HepG2 (cell line): ENCODE measurements around the gene GINM1. TPM values are rescaled to one million over a fixed set of nuclear protein-coding genes. Genes with fewer than 3 reads are reported as not detected.
A peak's percentile ranks its signal among the peaks of the same experiment; 100 is the strongest.

Experiments used
- EED ChIP-seq: sonication (generic); formaldehyde crosslinking; IDR thresholded peaks from 2 replicates; pipeline ENCODE4 v1.5.0; 2020; ENCODE audit warnings: mild to moderate bottlenecking, missing genetic modification reagents
- GFI1 ChIP-seq: sonication (generic); formaldehyde crosslinking; IDR thresholded peaks from 2 replicates; pipeline ENCODE4 v1.5.0; 2020; ENCODE audit warnings: missing genetic modification reagents, mild to moderate bottlenecking, borderline replicate concordance
- KLF12 ChIP-seq: sonication (generic); formaldehyde crosslinking; IDR thresholded peaks from 2 replicates; pipeline ENCODE4 v1.4.0; 2020; ENCODE audit warnings: missing genetic modification reagents, borderline replicate concordance
- PRPF4 ChIP-seq: fragments of 200-400 bp; formaldehyde crosslinking; IDR thresholded peaks from 2 replicates; pipeline ENCODE4 v1.6.1; 2016; ENCODE audit warnings: low read length, low read depth; ENCODE audit not compliant: poor library complexity, severe bottlenecking
- RAD21 ChIP-seq: fragments of 450-650 bp; formaldehyde crosslinking; IDR thresholded peaks from 2 replicates; pipeline ENCODE4 v1.5.0; 2020; ENCODE audit warnings: mild to moderate bottlenecking
- RARG ChIP-seq: sonication (generic); formaldehyde crosslinking; IDR thresholded peaks from 2 replicates; pipeline ENCODE4 v1.4.0; 2020; ENCODE audit warnings: low read depth, mild to moderate bottlenecking, missing genetic modification reagents
- RCOR2 ChIP-seq: IDR thresholded peaks from 2 replicates; pipeline ENCODE4 v1.6.1; 2016; ENCODE audit warnings: missing biosample characterization, missing genetic modification reagents
- REPIN1 ChIP-seq: sonication (generic); formaldehyde crosslinking; IDR thresholded peaks from 2 replicates; pipeline ENCODE4 v1.8.0; 2022; ENCODE audit warnings: missing genetic modification reagents, low read depth, mild to moderate bottlenecking, borderline replicate concordance
- RNF2 ChIP-seq: fragments of 450-650 bp; conservative IDR thresholded peaks from 2 replicates; pipeline ENCODE4 v1.6.1; 2016; ENCODE audit warnings: low read depth
- SALL2 ChIP-seq: sonication (generic); formaldehyde crosslinking; IDR thresholded peaks from 2 replicates; pipeline ENCODE4 v1.8.1; 2023; ENCODE audit warnings: mild to moderate bottlenecking, missing genetic modification reagents, inconsistent platforms
- SIX1 ChIP-seq: sonication (generic); formaldehyde crosslinking; IDR thresholded peaks from 2 replicates; pipeline ENCODE4 v1.4.0; 2020; ENCODE audit warnings: missing genetic modification reagents, borderline replicate concordance
- SRY ChIP-seq: sonication (generic); formaldehyde crosslinking; IDR thresholded peaks from 2 replicates; pipeline ENCODE4 v1.8.0; 2022; ENCODE audit warnings: mild to moderate bottlenecking, missing genetic modification reagents
- ZHX1 ChIP-seq: sonication (generic); formaldehyde crosslinking; IDR thresholded peaks from 2 replicates; pipeline ENCODE4 v1.8.1; 2022; ENCODE audit warnings: low read depth, mild to moderate bottlenecking, missing genetic modification reagents
- ZNF17 ChIP-seq: sonication (generic); formaldehyde crosslinking; IDR thresholded peaks from 2 replicates; pipeline ENCODE4 v1.5.0; 2020; ENCODE audit warnings: mild to moderate bottlenecking, missing genetic modification reagents
- ZNF30 ChIP-seq: sonication (generic); formaldehyde crosslinking; IDR thresholded peaks from 2 replicates; pipeline ENCODE4 v1.5.0; 2020; ENCODE audit warnings: mild to moderate bottlenecking, missing genetic modification reagents
- ZNF333 ChIP-seq: sonication (generic); formaldehyde crosslinking; IDR thresholded peaks from 2 replicates; pipeline ENCODE4 v1.4.0; 2020; ENCODE audit warnings: mild to moderate bottlenecking, missing genetic modification reagents, borderline replicate concordance
- ZNF337 ChIP-seq: sonication (generic); formaldehyde crosslinking; IDR thresholded peaks from 2 replicates; pipeline ENCODE4 v1.5.1; 2020; ENCODE audit warnings: missing genetic modification reagents, low read depth, mild to moderate bottlenecking, borderline replicate concordance
- ZNF44 ChIP-seq: sonication (generic); formaldehyde crosslinking; IDR thresholded peaks from 2 replicates; pipeline ENCODE4 v1.5.1; 2020; ENCODE audit warnings: mild to moderate bottlenecking, missing genetic modification reagents
- ZNF441 ChIP-seq: sonication (generic); formaldehyde crosslinking; IDR thresholded peaks from 2 replicates; pipeline ENCODE4 v1.7.0; 2021; ENCODE audit warnings: missing genetic modification reagents, borderline replicate concordance
- ZNF558 ChIP-seq: sonication (generic); formaldehyde crosslinking; IDR thresholded peaks from 2 replicates; pipeline ENCODE4 v1.9.0; 2022; ENCODE audit warnings: mild to moderate bottlenecking, missing genetic modification reagents, borderline replicate concordance
- ZNF678 ChIP-seq: sonication (generic); formaldehyde crosslinking; IDR thresholded peaks from 2 replicates; pipeline ENCODE4 v1.4.0; 2020; ENCODE audit warnings: mild to moderate bottlenecking, missing genetic modification reagents
- ZNF740 ChIP-seq: sonication (generic); formaldehyde crosslinking; IDR thresholded peaks from 2 replicates; pipeline ENCODE4 v1.4.0; 2020; ENCODE audit warnings: missing genetic modification reagents
- ZNF746 ChIP-seq: sonication (generic); formaldehyde crosslinking; IDR thresholded peaks from 2 replicates; pipeline ENCODE4 v1.8.0; 2022; ENCODE audit warnings: mild to moderate bottlenecking, missing genetic modification reagents
- ZNF75D ChIP-seq: sonication (generic); formaldehyde crosslinking; IDR thresholded peaks from 2 replicates; pipeline ENCODE4 v1.8.1; 2023; ENCODE audit warnings: missing genetic modification reagents, mild to moderate bottlenecking, borderline replicate concordance
- polyA plus RNA-seq, 8 experiments: library from polyadenylated mRNA; depleted of rRNA in 3 of 8; stranded (reverse) in 7 of 8; unstranded in 1 of 8; fragments of >200 nt; fragmentation: Illumina TruSeq in 4 of 8; extraction: Trizol in 4 of 8; gene quantifications; 2 replicates each; pipeline versions ENCODE4 v1.2.1 to v1.2.3, GENCODE V29; 2011 to 2016; ENCODE audit warnings: low read depth in 4 of 8, missing spikeins in 1 of 8, mixed read lengths in 1 of 8; ENCODE audit not compliant: insufficient read depth in 1 of 8
- total RNA-seq, 5 experiments: library from RNA; depleted of rRNA; stranded (reverse); fragments of >200 nt; fragmentation: Illumina TruSeq; extraction: Trizol; gene quantifications; 2 replicates each; pipeline ENCODE4 v1.2.3, GENCODE V29; 2016; ENCODE audit warnings: low read depth in 1 of 5
- TF ChIP-seq, protein P1 (sequence below): sonication (generic); formaldehyde crosslinking; IDR thresholded peaks from 2 replicates; pipeline ENCODE4 v1.9.0; 2021; ENCODE audit warnings: missing genetic modification reagents, mild to moderate bottlenecking, borderline replicate concordance

Gene GINM1
- total and polyA plus RNA-seq, 2 of the 13 experiments (the other 11 are each of a cell fraction or from before 2014, with no cell fraction given) = 19.4 to 27.5 TPM

DNA sequence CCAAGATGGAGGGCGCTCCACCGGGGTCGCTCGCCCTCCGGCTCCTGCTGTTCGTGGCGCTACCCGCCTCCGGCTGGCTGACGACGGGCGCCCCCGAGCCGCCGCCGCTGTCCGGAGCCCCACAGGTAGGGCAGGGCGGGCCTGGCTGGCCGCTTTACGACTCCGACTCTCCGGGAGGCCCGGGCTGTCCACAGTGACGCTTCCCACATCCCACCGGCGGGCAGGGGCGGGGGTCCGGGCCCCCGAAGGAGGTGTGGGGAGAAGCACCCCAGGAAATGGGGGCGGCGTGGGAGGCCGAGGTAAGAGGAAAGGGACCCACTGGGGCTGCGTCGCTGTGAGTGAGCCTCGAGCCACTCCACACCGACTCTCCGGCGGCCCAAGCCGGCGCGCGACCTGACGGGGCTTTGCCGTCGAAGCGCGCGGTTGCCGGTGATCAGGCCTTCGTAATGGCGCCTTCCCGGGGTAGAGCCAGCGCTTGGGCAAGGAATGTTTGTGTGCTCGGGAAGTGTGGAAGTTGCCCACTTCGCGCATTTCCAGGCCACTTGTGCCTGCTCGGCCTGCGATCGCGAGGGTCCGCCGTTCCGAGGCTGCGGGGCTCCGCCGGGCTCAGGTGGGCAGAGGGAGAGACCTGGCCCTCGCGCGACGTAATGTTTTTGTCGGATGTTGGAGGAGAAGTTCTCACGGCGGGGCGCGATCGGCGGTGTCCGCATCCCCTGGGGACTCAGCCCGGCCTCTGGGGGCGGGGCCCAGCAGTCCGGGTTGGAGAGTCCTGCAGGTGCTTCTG lies 427 bp downstream of the GINM1 start (continued):
- TF ChIP-seq RAD21 (peak; percentile 23; the same call in 1 of the 2 replicates), KLF12 (no peak), ZNF30 (CRISPR knock-in tag) (no peak; the same call in 1 of the 2 replicates), SRY (CRISPR knock-in tag) (peak; percentile 88), RNF2 (no peak), SALL2 (CRISPR knock-in tag) (no peak), ZNF678 (CRISPR knock-in tag) (peak; percentile 67), GFI1 (CRISPR knock-in tag) (no peak), ZNF746 (CRISPR knock-in tag) (peak; percentile 26; the same call in 1 of the 2 replicates), ZNF333 (CRISPR knock-in tag) (peak; percentile 50), REPIN1 (CRISPR knock-in tag) (peak; percentile 80), ZHX1 (CRISPR knock-in tag) (peak; percentile 53; the same call in 1 of the 2 replicates), ZNF17 (CRISPR knock-in tag) (no peak), ZNF740 (CRISPR knock-in tag) (no peak), ZNF441 (CRISPR knock-in tag) (peak; percentile 80), ZNF75D (CRISPR knock-in tag) (no peak; the same call in 1 of the 2 replicates), ZNF44 (CRISPR knock-in tag) (peak; percentile 91), ZNF558 (CRISPR knock-in tag) (no peak), PRPF4 (no peak), ZNF337 (CRISPR knock-in tag) (peak; percentile 78; the same call in 1 of the 2 replicates), SIX1 (CRISPR knock-in tag) (no peak), RARG (0 out of 2 replicates have a peak, but pooled peaks have one; percentile 61), EED (CRISPR knock-in tag) (peak; percentile 77), RCOR2 (no peak)
- TF ChIP-seq, protein P1, sequence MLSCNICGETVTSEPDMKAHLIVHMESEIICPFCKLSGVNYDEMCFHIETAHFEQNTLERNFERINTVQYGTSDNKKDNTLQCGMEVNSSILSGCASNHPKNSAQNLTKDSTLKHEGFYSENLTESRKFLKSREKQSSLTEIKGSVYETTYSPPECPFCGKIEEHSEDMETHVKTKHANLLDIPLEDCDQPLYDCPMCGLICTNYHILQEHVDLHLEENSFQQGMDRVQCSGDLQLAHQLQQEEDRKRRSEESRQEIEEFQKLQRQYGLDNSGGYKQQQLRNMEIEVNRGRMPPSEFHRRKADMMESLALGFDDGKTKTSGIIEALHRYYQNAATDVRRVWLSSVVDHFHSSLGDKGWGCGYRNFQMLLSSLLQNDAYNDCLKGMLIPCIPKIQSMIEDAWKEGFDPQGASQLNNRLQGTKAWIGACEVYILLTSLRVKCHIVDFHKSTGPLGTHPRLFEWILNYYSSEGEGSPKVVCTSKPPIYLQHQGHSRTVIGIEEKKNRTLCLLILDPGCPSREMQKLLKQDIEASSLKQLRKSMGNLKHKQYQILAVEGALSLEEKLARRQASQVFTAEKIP = no peak
